ENCODE measurements around the gene NUTM2D.
"Not testable (repeated sequence)": the region's sequence is repeated elsewhere in the genome, so short reads cannot be mapped to it uniquely, and the experiment has no call there.

GRCh38 chr10:87374091-87374490 is 16.5 kb downstream of the NUTM2D start:
- not testable (repeated sequence) for TF ChIP-seq ZBTB11 (tag by site-specific recombination; conservative IDR thresholded peaks at IDR 0.05; ENCODE audit: low read depth); BCL11A (tag by site-specific recombination; IDR thresholded peaks at IDR 0.05; ENCODE audit: low read depth); CTCF (tag by site-specific recombination; IDR thresholded peaks at IDR 0.05); ZNF530 (tag by site-specific recombination; IDR thresholded peaks at IDR 0.05; ENCODE audit: low read depth); TCF7L2 (IDR thresholded peaks at IDR 0.05; ENCODE audit: borderline replicate concordance, low read depth, low read length); ZNF704 (tag by site-specific recombination; IDR thresholded peaks at IDR 0.05); ZNF48 (tag by site-specific recombination; IDR thresholded peaks at IDR 0.05); RBAK (tag by site-specific recombination; IDR thresholded peaks at IDR 0.05); ATF2 (tag by site-specific recombination; IDR thresholded peaks at IDR 0.05; ENCODE audit: low read depth); ZNF792 (tag by site-specific recombination; IDR thresholded peaks at IDR 0.05)
